Heart left ventricle (tissue), 16 donors: Measurements from ENCODE around the gene VPS52. TPM values are rescaled to one million over a fixed set of nuclear protein-coding genes. Genes with fewer than 3 reads are reported as not detected.
A peak's percentile ranks its signal among the peaks of the same experiment; 100 is the strongest.

Experiments used
- ATAC-seq, 4 donors: fragments of 200-7000 bp; cut with Tn5 transposase; one replicate each; pipeline ENCODE4 v1.9.1; 2020 to 2022; ENCODE audit warnings: moderate library complexity in 4 of 4, mild to moderate bottlenecking in 3 of 4, moderate number of reproducible peaks in 1 of 4
- DNase-seq, 5 donors: peaks; one replicate each; pipeline ENCODE4 v3.0.0-alpha.2; 2020
- H3K27ac ChIP-seq, 12 donors: fragments of 200-600 bp; sonication (generic) in 4 of 12; one replicate each; pipeline versions ENCODE4 v1.5.0 to v1.8.0; 2016 to 2022; ENCODE audit warnings: mild to moderate bottlenecking in 2 of 12
- H3K27me3 ChIP-seq, 9 donors: fragments of 200-600 bp; sonication (generic) in 2 of 9; one replicate each; pipeline versions ENCODE4 v1.5.1 to v1.8.0; 2016 to 2022; ENCODE audit warnings: mild to moderate bottlenecking in 3 of 9
- H3K36me3 ChIP-seq, 9 donors: fragments of 200-600 bp; sonication (generic) in 2 of 9; one replicate each; pipeline versions ENCODE4 v1.5.0 to v1.8.0; 2018 to 2022; ENCODE audit warnings: mild to moderate bottlenecking in 2 of 9
- H3K4me1 ChIP-seq, 12 donors: fragments of 200-600 bp; sonication (generic) in 4 of 12; one replicate each; pipeline versions ENCODE4 v1.5.0 to v1.8.0; 2016 to 2022; ENCODE audit warnings: mild to moderate bottlenecking in 3 of 12
- H3K4me3 ChIP-seq, 12 donors: fragments of 200-600 bp; sonication (generic) in 4 of 12; one replicate each; pipeline versions ENCODE4 v1.5.0 to v1.8.0; 2017 to 2022; ENCODE audit warnings: mild to moderate bottlenecking in 9 of 12, moderate library complexity in 4 of 12
- H3K9me3 ChIP-seq, 12 donors: fragments of 200-600 bp; sonication (generic) in 4 of 12; one replicate each; pipeline versions ENCODE4 v1.5.0 to v1.8.0; 2016 to 2022; ENCODE audit warnings: mild to moderate bottlenecking in 1 of 12
- CTCF ChIP-seq, 12 donors: fragments of 200-600 bp; sonication (generic) in 4 of 12; IDR thresholded peaks; one replicate each; pipeline versions ENCODE4 v1.5.0 to v1.8.0; 2018 to 2022; ENCODE audit warnings: antibody characterized with exemption in 12 of 12, mild to moderate bottlenecking in 5 of 12
- POLR2A ChIP-seq, 2 donors: fragments of 450-650 bp; IDR thresholded peaks; one replicate each; pipeline ENCODE4 v1.6.1; 2017; ENCODE audit warnings: antibody characterized with exemption in 2 of 2, mild to moderate bottlenecking in 2 of 2, moderate library complexity in 2 of 2
- WGBS, 4 donors: extraction: QIAGEN DNeasy Blood & Tissue Kit in 2 of 4; methylation state at CpG; one replicate each; pipeline versions ENCODE4 v1.1.5 to v1.1.7; 2013 to 2018; 5-methylcytosine and 5-hydroxymethylcytosine counted together
- intact Hi-C, 10 donors: fragments of 100-400 bp; cut with DNase I; formaldehyde crosslinking; loops; one replicate each; pipeline versions ENCODE4 v1.11.1 to v1.14.2; 2022
- polyA plus RNA-seq, 2 donors: library from polyadenylated mRNA; stranded (reverse); fragments of 200-250 nt; gene quantifications; one replicate each; pipeline ENCODE4 v1.2.3, GENCODE V29; 2013
- total RNA-seq, 9 donors: library from RNA; depleted of rRNA in 2 of 9; stranded (reverse); fragments of >200 nt in 2 of 9; fragmentation: NEBNext Ultra II Directional in 3 of 9; extraction: Animal tissue kit (Norgen Biotek cat#: 25700) in 3 of 9; gene quantifications; one replicate each; pipeline versions ENCODE4 v1.1.0 to v1.2.4, GENCODE V29; 2016 to 2023
- donor health status: ischemic (EF 13 %, LVEDD 7.1; RV severe dilation, severe dysfunction).
- donor health status: healthy with polysubstance abuse.
- donor health status: DM: no; HTN: yes; CAD: no.
- donor health status: DM: no; HTN: no; CAD: no.
- donor health status: ischemic (EF 25% LVEDD 6.9; RV normal size, moderate dysfunction).
- donor health status: ischemic (EF 25% LVEDD 5.7; RV mildly dilated, moderate dysfunction).
- donor health status: healthy.
- donor health status: DM: yes; HTN: yes; CAD: no.
- donor health status: ischemic (EF 35%, LVEDD 5.7; RV mildly dilated, moderate dysfunction).
- donor health status: nonischemic (EF 11% LVEDD 7.7; RV severe dilation, severe dysfunction).
- donor health status: DM: yes; HTN: yes; CAD: no.
- donor health status: PGD.
- donor health status: ischemic (EF 29% LVEDD 5.4; RV normal size, mild dysfunction).
- donor health status: nonischemic (EF 23%, LVEDD 6.1; RV moderate dilation, normal function).

VPS52 gene
- total and polyA plus RNA-seq, 11 donors = 25.1 to 47.0 (median 33.0) TPM

DNA sequence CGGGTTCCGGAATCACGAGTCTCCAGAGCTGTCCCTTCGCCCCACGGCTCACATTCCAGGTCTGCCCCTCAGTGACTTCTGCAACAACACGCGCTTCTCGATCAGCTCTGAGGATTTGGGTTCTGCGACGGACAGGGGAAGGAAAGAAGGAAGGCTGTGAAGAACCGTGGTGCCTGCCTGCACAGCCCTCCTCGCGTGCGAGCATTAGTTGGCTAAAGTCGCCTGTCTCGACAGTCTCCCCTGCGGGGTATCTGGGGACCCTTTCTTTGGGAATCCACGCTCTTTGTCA is 23.1 kb downstream of the VPS52 start:
- H3K4me1 ChIP-seq = peaks cover 0 to 31% (median 20%) of the 10 kb centered on the region in 12 donors
- no peaks in the 10 kb centered on the region for H3K27me3 ChIP-seq
- WGBS, 4 donors = 1 to 2% (median 1%) methylated on average over 11 to 18 of the region's 18 CpGs
- H3K36me3 ChIP-seq = peaks cover 0 to 28% (median 7%) of the 10 kb centered on the region in 9 donors
- peak overlapping the region; percentile 12 to 70 (median 64) for H3K4me3 ChIP-seq
- TF ChIP-seq CTCF (IDR thresholded peaks at IDR 0.05) = peak in 3 of 12 donors; percentile 2 to 11 (median 10)
- no peak for TF ChIP-seq POLR2A (IDR thresholded peaks at IDR 0.05)
- intact Hi-C loops = loop anchor here (1.0 to 10.0 kb wide), 20 partner anchors 36 to 364 kb away; partner anchors contain the start of genes RING1 (in 3 of the 10), RXRB (in 3 of the 10), SLC39A7 (in 3 of the 10) and HSD17B8 (in 2 of the 10)
- ATAC-seq (peak in 3 of 4 donors; percentile 1 to 22 (median 6)), DNase-seq (no peak)
- peak overlapping the region; percentile 70 to 98 (median 90) for H3K27ac ChIP-seq
- no peaks in the 10 kb centered on the region for H3K9me3 ChIP-seq

DNA sequence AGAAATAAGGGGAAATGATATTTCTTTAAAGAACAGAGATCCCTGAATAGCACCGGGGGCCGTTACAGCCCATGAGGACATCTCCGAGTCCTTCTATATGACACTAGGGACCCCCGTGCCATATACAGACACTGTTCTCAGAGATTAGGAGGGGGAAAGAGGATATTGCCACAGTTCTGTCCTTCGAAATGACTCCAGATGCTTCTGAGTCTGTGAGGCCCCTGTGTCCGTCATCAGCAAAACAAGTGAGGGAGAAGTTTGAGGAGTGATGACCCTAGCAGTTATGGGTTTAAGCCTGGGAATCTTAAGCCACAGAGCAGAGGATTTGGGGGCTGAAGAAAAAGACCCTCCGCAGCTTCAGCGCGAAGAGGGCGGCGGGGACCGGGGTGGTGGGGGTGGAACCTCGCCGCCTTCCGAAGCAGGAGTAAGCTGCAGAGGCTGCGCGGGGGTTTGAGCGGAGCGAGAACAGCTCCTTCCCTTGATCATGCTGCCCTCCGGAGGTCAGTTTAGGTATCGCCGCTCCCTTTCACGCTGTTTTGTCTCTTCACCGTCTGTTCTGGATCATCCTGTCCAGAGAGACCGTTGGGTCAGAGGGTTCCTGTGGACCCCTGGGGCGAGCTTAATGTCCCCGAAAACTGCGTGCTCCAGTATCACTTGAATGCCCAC is 23.6 kb downstream of the VPS52 start:
- Histone ChIP-seq H3K4me1 (peaks cover 0 to 31% (median 20%) of the 10 kb centered on the region in 12 donors), H3K36me3 (peaks cover 0 to 25% (median 7%) of the 10 kb centered on the region in 9 donors), H3K27ac (peak overlapping the region; percentile 70 to 98 (median 90)), H3K4me3 (peak overlapping the region; percentile 12 to 70 (median 64)), H3K27me3 (no peaks in the 10 kb centered on the region), H3K9me3 (no peaks in the 10 kb centered on the region)
- ATAC-seq (peak; percentile 40 to 70 (median 64)), DNase-seq (peak; percentile 81 to 93 (median 88))
- WGBS, 4 donors = 3 to 6% (median 4%) methylated on average over 28 of the region's 28 CpGs
- TF ChIP-seq POLR2A (IDR thresholded peaks at IDR 0.05) (no peak), CTCF (IDR thresholded peaks at IDR 0.05) (peak; percentile 95 to 99 (median 98))
- intact Hi-C loops = loop anchor here (1.0 to 10.0 kb wide), 20 partner anchors 36 to 363 kb away; partner anchors contain the start of genes RING1 (in 3 of the 10), RXRB (in 3 of the 10), SLC39A7 (in 3 of the 10) and HSD17B8 (in 2 of the 10)

DNA sequence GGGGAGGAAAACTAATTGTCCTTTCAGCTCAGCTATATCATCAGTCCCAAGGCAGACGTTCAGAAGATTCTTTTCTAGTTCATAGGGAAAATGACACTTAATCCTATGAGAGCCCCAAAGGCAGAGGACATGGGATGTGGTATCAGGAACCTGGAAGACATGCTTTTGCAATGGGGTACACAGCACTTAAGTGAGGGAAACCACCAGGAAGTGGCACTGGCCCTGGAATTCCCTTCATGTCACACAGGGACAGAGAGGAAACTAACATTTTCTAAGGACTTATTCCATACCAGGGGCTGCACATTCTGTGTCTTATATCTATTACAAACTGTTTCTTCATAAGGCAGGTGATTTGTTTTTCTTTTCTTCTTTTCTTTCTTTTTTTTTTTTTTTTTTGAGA is 28.2 kb downstream of the VPS52 start:
- ATAC-seq = no peak
- TF ChIP-seq CTCF (IDR thresholded peaks at IDR 0.05) (no peak), POLR2A (IDR thresholded peaks at IDR 0.05) (no peak)
- no peaks in the 10 kb centered on the region for H3K9me3 ChIP-seq
- DNase-seq = no peak
- intact Hi-C loops = loop anchor here in 3 of 10 donors (5.0 to 10.0 kb wide), 2 partner anchors 229 to 236 kb away; partner anchors contain the start of gene HLA-DOA (in 1 of the 3)
- H3K4me3 ChIP-seq = no peak overlapping the region
- peaks cover 0 to 18% (median 0%) of the 10 kb centered on the region in 9 donors for H3K27me3 ChIP-seq
- whole genome bisulfite sequencing, 4 donors = 21 to 48% (median 34%) methylated on average over 1 of the region's 1 CpG
- H3K36me3 ChIP-seq = no peaks in the 10 kb centered on the region
- H3K4me1 ChIP-seq = peaks cover 0 to 7% (median 6%) of the 10 kb centered on the region in 12 donors
- no peak overlapping the region for H3K27ac ChIP-seq

- DNase-seq (no peak), ATAC-seq (no peak)
- 64 to 71% (median 68%) methylated on average over 3 of the region's 3 CpGs for WGBS, 4 donors
- H3K4me3 ChIP-seq = no peak overlapping the region
- peaks cover 0 to 18% (median 0%) of the 10 kb centered on the region in 9 donors for H3K27me3 ChIP-seq
- H3K27ac ChIP-seq = no peak overlapping the region
- H3K4me1 ChIP-seq = no peaks in the 10 kb centered on the region
- no peaks in the 10 kb centered on the region for H3K36me3 ChIP-seq
- intact Hi-C loops = loop anchor here in 3 of 10 donors (5.0 to 10.0 kb wide), 2 partner anchors 227 to 235 kb away; partner anchors contain the start of gene HLA-DOA (in 1 of the 3)
- no peaks in the 10 kb centered on the region for H3K9me3 ChIP-seq
- TF ChIP-seq CTCF (IDR thresholded peaks at IDR 0.05) (no peak), POLR2A (IDR thresholded peaks at IDR 0.05) (no peak)
Observed at GRCh38 chr6:33241968-33242367, 29.7 kb downstream of the VPS52 start.
